ENCODE data around the gene UNC79. TPM values are rescaled to one million over a fixed set of nuclear protein-coding genes. Genes with fewer than 3 reads are reported as not detected.
"Not testable (repeated sequence)": the region's sequence is repeated elsewhere in the genome, so short reads cannot be mapped to it uniquely, and the experiment has no call there.

Gene UNC79
- total RNA-seq, 1 experiment from 2014 or later: not detected

- no peak overlapping the region for H3K9ac ChIP-seq (ENCODE audit: low read length)
- TF ChIP-seq CTCF (conservative IDR thresholded peaks at IDR 0.05; ENCODE audit: low read depth, low read length) (no peak), EZH2phosphoT487 (IDR thresholded peaks at IDR 0.05; ENCODE audit: borderline replicate concordance, low read length) (no peak), EZH2 (IDR thresholded peaks at IDR 0.05; ENCODE audit: low read length, unreplicated experiment) (no peak)
- no peaks in the 10 kb centered on the region for H3K36me3 ChIP-seq (ENCODE audit: low read depth, low read length)
- no peaks in the 10 kb centered on the region for H3K79me2 ChIP-seq (ENCODE audit: low read length)
- H4K20me1 ChIP-seq (ENCODE audit: low read length): no peaks in the 10 kb centered on the region
- no peak for ATAC-seq
- BruUV-seq (replicated peaks): no TSS peak
- no peak overlapping the region for H3K4me2 ChIP-seq (ENCODE audit: low read length)
- no peak overlapping the region for H2AFZ ChIP-seq (ENCODE audit: low read length)
- POLR2A ChIA-PET (ENCODE audit: unreplicated experiment): no interaction called here
- no peak overlapping the region for H3K27ac ChIP-seq (ENCODE audit: low read length)
- no peaks in the 10 kb centered on the region for H3F3A ChIP-seq (ENCODE audit: low read length, unreplicated experiment)
- peaks cover 55% of the 10 kb centered on the region for H3K27me3 ChIP-seq (ENCODE audit: low read length)
- H3K9me2 ChIP-seq (replicated peaks; ENCODE audit: low read length): no peaks in the 10 kb centered on the region
- H3K4me3 ChIP-seq (ENCODE audit: low read length): no peak overlapping the region
- no peaks in the 10 kb centered on the region for H3K4me1 ChIP-seq (ENCODE audit: insufficient read depth, low read length)
- no peaks in the 10 kb centered on the region for H3K9me3 ChIP-seq (ENCODE audit: low read length)
- DNase-seq: no peak
- intact Hi-C loops (cut with micrococcal nuclease): no loop called here
- CTCF ChIA-PET: no interaction called here
These were observed 27.8 kb upstream of the UNC79 start for GRCh38 chr14:93402951-93403350.

- no peak overlapping the region for H2AFZ ChIP-seq (ENCODE audit: low read length)
These were observed 20.7 kb upstream of the UNC79 start for GRCh38 chr14:93410021-93410420.

GRCh38 chr14:93410893-93411292 lies 19.8 kb upstream of the UNC79 start:
- no TSS peak for BruUV-seq (replicated peaks)
- H3K27ac ChIP-seq (ENCODE audit: low read length): no peak overlapping the region
- H4K20me1 ChIP-seq (ENCODE audit: low read length): no peaks in the 10 kb centered on the region
- peaks cover 23% of the 10 kb centered on the region for H3K27me3 ChIP-seq (ENCODE audit: low read length)
- no peaks in the 10 kb centered on the region for H3K79me2 ChIP-seq (ENCODE audit: low read length)
- no peak for TF ChIP-seq CTCF (conservative IDR thresholded peaks at IDR 0.05; ENCODE audit: low read depth, low read length)
- H3K9me2 ChIP-seq (replicated peaks; ENCODE audit: low read length): no peaks in the 10 kb centered on the region
- ChIA-PET CTCF (no interaction called here), POLR2A (ENCODE audit: unreplicated experiment) (no interaction called here)
- no peaks in the 10 kb centered on the region for H3K4me1 ChIP-seq (ENCODE audit: insufficient read depth, low read length)
- H3K4me3 ChIP-seq (ENCODE audit: low read length): no peak overlapping the region
- H3K4me2 ChIP-seq (ENCODE audit: low read length): no peak overlapping the region
- H3K36me3 ChIP-seq (ENCODE audit: low read depth, low read length): no peaks in the 10 kb centered on the region
- no peak overlapping the region for H3K9ac ChIP-seq (ENCODE audit: low read length)
- H3F3A ChIP-seq (ENCODE audit: low read length, unreplicated experiment): no peaks in the 10 kb centered on the region
- DNase-seq (no peak), ATAC-seq (no peak)
- H2AFZ ChIP-seq (ENCODE audit: low read length): no peak overlapping the region
- intact Hi-C loops (cut with micrococcal nuclease): no loop called here
- no peaks in the 10 kb centered on the region for H3K9me3 ChIP-seq (ENCODE audit: low read length)

More at GRCh38 chr14:93410021-93410420, 20.7 kb upstream of the UNC79 start:
- no peak for TF ChIP-seq EZH2phosphoT487 (IDR thresholded peaks at IDR 0.05; ENCODE audit: borderline replicate concordance, low read length)
- TF ChIP-seq EZH2 (IDR thresholded peaks at IDR 0.05; ENCODE audit: low read length, unreplicated experiment): no peak
- no peak for TF ChIP-seq CTCF (conservative IDR thresholded peaks at IDR 0.05; ENCODE audit: low read depth, low read length)
- DNase-seq: no peak
- Histone ChIP-seq H3F3A (ENCODE audit: low read length, unreplicated experiment) (no peaks in the 10 kb centered on the region), H3K9ac (ENCODE audit: low read length) (no peak overlapping the region), H3K27ac (ENCODE audit: low read length) (no peak overlapping the region), H3K4me1 (ENCODE audit: insufficient read depth, low read length) (no peaks in the 10 kb centered on the region), H3K4me2 (ENCODE audit: low read length) (no peak overlapping the region), H3K27me3 (ENCODE audit: low read length) (peaks cover 29% of the 10 kb centered on the region), H4K20me1 (ENCODE audit: low read length) (no peaks in the 10 kb centered on the region), H3K79me2 (ENCODE audit: low read length) (no peaks in the 10 kb centered on the region), H3K9me2 (replicated peaks; ENCODE audit: low read length) (no peaks in the 10 kb centered on the region), H3K9me3 (ENCODE audit: low read length) (no peaks in the 10 kb centered on the region), H3K4me3 (ENCODE audit: low read length) (no peak overlapping the region), H3K36me3 (ENCODE audit: low read depth, low read length) (no peaks in the 10 kb centered on the region)
- intact Hi-C loops (cut with micrococcal nuclease): no loop called here
- POLR2A ChIA-PET (ENCODE audit: unreplicated experiment): no interaction called here
- CTCF ChIA-PET: no interaction called here
- no TSS peak for BruUV-seq (replicated peaks)
- ATAC-seq: no peak

- H3K9me3 ChIP-seq (ENCODE audit: low read length); H3K9me2 ChIP-seq (replicated peaks; ENCODE audit: low read length); H3F3A ChIP-seq (ENCODE audit: low read length, unreplicated experiment); ATAC-seq; H3K9ac ChIP-seq (ENCODE audit: low read length); H3K4me2 ChIP-seq (ENCODE audit: low read length); CTCF ChIA-PET; DNase-seq; POLR2A ChIA-PET (ENCODE audit: unreplicated experiment); H3K4me3 ChIP-seq (ENCODE audit: low read length); BruUV-seq (replicated peaks); H3K36me3 ChIP-seq (ENCODE audit: low read depth, low read length); H4K20me1 ChIP-seq (ENCODE audit: low read length); intact Hi-C loops (cut with micrococcal nuclease); H3K27ac ChIP-seq (ENCODE audit: low read length); H3K79me2 ChIP-seq (ENCODE audit: low read length); H2AFZ ChIP-seq (ENCODE audit: low read length); H3K4me1 ChIP-seq (ENCODE audit: insufficient read depth, low read length): not testable (repeated sequence)
- H3K27me3 ChIP-seq (ENCODE audit: low read length): peaks cover 19% of the 10 kb centered on the region; the same call in 1 of the 2 replicates
These were observed 5.6 kb upstream of the UNC79 start for GRCh38 chr14:93425136-93425535.

All from PC-3 (cell line).